Dedifferentiated amniotic fluid mesenchymal stem cell (primary cell): ENCODE measurements around the gene PGPEP1.
"Not testable (repeated sequence)": the region's sequence is repeated elsewhere in the genome, so short reads cannot be mapped to it uniquely, and the experiment has no call there.

Experiments
- DNase-seq: peaks from one replicate; pipeline ENCODE4 v3.0.0-alpha.2; 2016; ENCODE audit errors: extremely low spot score

PGPEP1 gene

GRCh38 chr19:18332917-18333530 is 7.4 kb upstream of the PGPEP1 start:
- no peak for DNase-seq

- no peak for DNase-seq
These were observed 6.7 kb upstream of the PGPEP1 start for GRCh38 chr19:18333680-18334079.

GRCh38 chr19:18336121-18336520 is 4.3 kb upstream of the PGPEP1 start:
- DNase-seq, result no peak

GRCh38 chr19:18338541-18338940 is 1.9 kb upstream of the PGPEP1 start:
- DNase-seq, result no peak

- DNase-seq, result no peak
These were observed 675 bp upstream of the PGPEP1 start for GRCh38 chr19:18339723-18340122.

- no peak for DNase-seq
These were observed 831 bp downstream of the PGPEP1 start for GRCh38 chr19:18340990-18341868.

- no peak for DNase-seq
These were observed 1.8 kb downstream of the PGPEP1 start for GRCh38 chr19:18342090-18342632.

GRCh38 chr19:18344582-18344950 is 4.2 kb downstream of the PGPEP1 start:
- no peak for DNase-seq

- DNase-seq, result no peak
These were observed 4.9 kb downstream of the PGPEP1 start for GRCh38 chr19:18345296-18345695.

- DNase-seq, result no peak
These were observed 5.7 kb downstream of the PGPEP1 start for GRCh38 chr19:18346091-18346490.

GRCh38 chr19:18348171-18348570 is 7.8 kb downstream of the PGPEP1 start:
- DNase-seq, result no peak

GRCh38 chr19:18348818-18349339 is 8.5 kb downstream of the PGPEP1 start:
- DNase-seq, result not testable (repeated sequence)

- DNase-seq, result peak; percentile 48
These were observed 9.2 kb downstream of the PGPEP1 start for GRCh38 chr19:18349524-18350128.

GRCh38 chr19:18350490-18350889 is 10.1 kb downstream of the PGPEP1 start:
- DNase-seq, result no peak

- DNase-seq, result no peak
These were observed 11.1 kb downstream of the PGPEP1 start for GRCh38 chr19:18351544-18351943.

- DNase-seq, result no peak
These were observed 13.1 kb downstream of the PGPEP1 start for GRCh38 chr19:18353378-18354005.

- DNase-seq, result not testable (repeated sequence)
These were observed 14.3 kb downstream of the PGPEP1 start for GRCh38 chr19:18354743-18355142.

GRCh38 chr19:18357041-18357440 is 16.6 kb downstream of the PGPEP1 start:
- no peak for DNase-seq

GRCh38 chr19:18361646-18362045 is 21.2 kb downstream of the PGPEP1 start:
- no peak for DNase-seq

- DNase-seq, result no peak
These were observed 22.6 kb downstream of the PGPEP1 start for GRCh38 chr19:18362934-18363542.

GRCh38 chr19:18363787-18364186 is 23.4 kb downstream of the PGPEP1 start:
- no peak for DNase-seq
